DMS114 treated with DMSO at 0.1 percent for 48 hours (cell line): Measurements from ENCODE around the gene FANCI.

Experiments
- DNase-seq: peaks from one replicate; lab custom pipeline; 2025; ENCODE audit not compliant: unreplicated experiment; lab: John Stamatoyannopoulos, UW

FANCI gene

GRCh38 chr15:89305395-89305794 lies 61.6 kb downstream of the FANCI start:
- no peak for DNase-seq

- DNase-seq = no peak
These were observed 63.3 kb downstream of the FANCI start for GRCh38 chr15:89307046-89307587.

GRCh38 chr15:89307791-89308190 lies 64.0 kb downstream of the FANCI start:
- no peak for DNase-seq

- DNase-seq = no peak
These were observed 64.5 kb downstream of the FANCI start for GRCh38 chr15:89308236-89308635.

- no peak for DNase-seq
These were observed 66.2 kb downstream of the FANCI start for GRCh38 chr15:89309993-89310392.

- no peak for DNase-seq
These were observed 71.7 kb downstream of the FANCI start for GRCh38 chr15:89315375-89315929.

- no peak for DNase-seq
These were observed 72.7 kb downstream of the FANCI start for GRCh38 chr15:89316504-89316903.

GRCh38 chr15:89317186-89317720 lies 73.5 kb downstream of the FANCI start:
- DNase-seq = no peak

- DNase-seq = no peak
These were observed 75.9 kb downstream of the FANCI start for GRCh38 chr15:89319678-89320077.

GRCh38 chr15:89320200-89320599 lies 76.4 kb downstream of the FANCI start:
- DNase-seq = no peak

GRCh38 chr15:89321521-89322410 lies 78.0 kb downstream of the FANCI start:
- no peak for DNase-seq

- DNase-seq = no peak
These were observed 79.0 kb downstream of the FANCI start for GRCh38 chr15:89322822-89323221.

- no peak for DNase-seq
These were observed 80.0 kb downstream of the FANCI start for GRCh38 chr15:89323825-89324224.

GRCh38 chr15:89325039-89325803 lies 81.4 kb downstream of the FANCI start:
- DNase-seq = no peak

GRCh38 chr15:89326316-89326715 lies 82.5 kb downstream of the FANCI start:
- DNase-seq = no peak

GRCh38 chr15:89327113-89327512 lies 83.3 kb downstream of the FANCI start:
- DNase-seq = no peak

- no peak for DNase-seq
These were observed 84.8 kb downstream of the FANCI start for GRCh38 chr15:89328398-89329254.

- no peak for DNase-seq
These were observed 85.7 kb downstream of the FANCI start for GRCh38 chr15:89329329-89330084.

- DNase-seq = no peak
These were observed 86.3 kb downstream of the FANCI start for GRCh38 chr15:89330119-89330518.
